Measurements from ENCODE around the gene LMBR1. TPM values are rescaled to one million over a fixed set of nuclear protein-coding genes. Genes with fewer than 3 reads are reported as not detected.

LMBR1 gene
- total and polyA plus RNA-seq, 2 donors (not counting 3 experiments of a cell fraction or from before 2014, with no cell fraction given): 14.0 to 72.9 TPM

DNA sequence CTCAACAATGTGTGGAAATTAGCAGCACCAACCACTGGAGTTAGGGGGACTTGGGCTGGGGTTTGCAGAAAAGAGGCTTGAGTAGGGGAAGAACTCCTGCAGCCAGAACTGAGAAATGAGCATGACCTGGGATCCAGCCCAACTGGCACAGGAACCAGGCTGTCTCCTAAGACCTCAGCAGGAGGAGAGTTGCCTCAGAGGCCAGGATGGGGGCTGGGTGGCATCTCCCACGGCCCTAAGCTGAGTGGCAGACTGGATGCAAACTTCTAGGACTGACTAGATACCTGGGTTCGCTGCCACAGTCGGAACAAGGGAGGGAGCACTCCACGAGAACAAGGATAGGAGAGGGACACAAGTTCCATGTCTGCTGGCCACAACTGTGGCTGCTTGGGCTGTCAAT, 189.8 kb downstream of the LMBR1 start:
- intact Hi-C loops (cut with micrococcal nuclease): no loop called here
- H3K27ac ChIP-seq (ENCODE audit: insufficient read depth, low read depth, low read length): no peak overlapping the region
- no peak overlapping the region for H2AFZ ChIP-seq (ENCODE audit: low read depth, low read length)
- BruUV-seq (replicated peaks): no TSS peak
- ChIA-PET CTCF (no interaction called here), POLR2A (no interaction called here)
- H4K20me1 ChIP-seq (replicated peaks; ENCODE audit: control insufficient read depth, extremely low read depth, insufficient read depth, low read length): no peaks in the 10 kb centered on the region
- no peaks in the 10 kb centered on the region for H3K36me3 ChIP-seq (ENCODE audit: control insufficient read depth in 2 of 2, extremely low read depth in 1 of 2, insufficient read depth in 2 of 2, low read length in 2 of 2)
- no peak for TF ChIP-seq POLR2A (IDR thresholded peaks at IDR 0.05; ENCODE audit: low read depth, low read length)
- TF ChIP-seq, protein P1, sequence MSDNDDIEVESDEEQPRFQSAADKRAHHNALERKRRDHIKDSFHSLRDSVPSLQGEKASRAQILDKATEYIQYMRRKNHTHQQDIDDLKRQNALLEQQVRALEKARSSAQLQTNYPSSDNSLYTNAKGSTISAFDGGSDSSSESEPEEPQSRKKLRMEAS (IDR thresholded peaks at IDR 0.05; ENCODE audit: insufficient read depth, insufficient read length): no peak
- no peak for TF ChIP-seq MYC (IDR thresholded peaks at IDR 0.05; ENCODE audit: low read depth, low read length)
- TF ChIP-seq POLR2AphosphoS5 (IDR thresholded peaks at IDR 0.05; ENCODE audit: insufficient read depth, low read depth, low read length): no peak
- no peak for TF ChIP-seq EZH2 (IDR thresholded peaks at IDR 0.05; ENCODE audit: borderline replicate concordance, low read depth, low read length, severe bottlenecking)
- TF ChIP-seq GATA2 (IDR thresholded peaks at IDR 0.05; ENCODE audit: insufficient read depth, insufficient read length, low read depth, low read length): no peak
- TF ChIP-seq, protein P2, sequence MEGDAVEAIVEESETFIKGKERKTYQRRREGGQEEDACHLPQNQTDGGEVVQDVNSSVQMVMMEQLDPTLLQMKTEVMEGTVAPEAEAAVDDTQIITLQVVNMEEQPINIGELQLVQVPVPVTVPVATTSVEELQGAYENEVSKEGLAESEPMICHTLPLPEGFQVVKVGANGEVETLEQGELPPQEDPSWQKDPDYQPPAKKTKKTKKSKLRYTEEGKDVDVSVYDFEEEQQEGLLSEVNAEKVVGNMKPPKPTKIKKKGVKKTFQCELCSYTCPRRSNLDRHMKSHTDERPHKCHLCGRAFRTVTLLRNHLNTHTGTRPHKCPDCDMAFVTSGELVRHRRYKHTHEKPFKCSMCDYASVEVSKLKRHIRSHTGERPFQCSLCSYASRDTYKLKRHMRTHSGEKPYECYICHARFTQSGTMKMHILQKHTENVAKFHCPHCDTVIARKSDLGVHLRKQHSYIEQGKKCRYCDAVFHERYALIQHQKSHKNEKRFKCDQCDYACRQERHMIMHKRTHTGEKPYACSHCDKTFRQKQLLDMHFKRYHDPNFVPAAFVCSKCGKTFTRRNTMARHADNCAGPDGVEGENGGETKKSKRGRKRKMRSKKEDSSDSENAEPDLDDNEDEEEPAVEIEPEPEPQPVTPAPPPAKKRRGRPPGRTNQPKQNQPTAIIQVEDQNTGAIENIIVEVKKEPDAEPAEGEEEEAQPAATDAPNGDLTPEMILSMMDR (IDR thresholded peaks at IDR 0.05; ENCODE audit: extremely low read depth in 1 of 2, insufficient read depth in 1 of 2, low read depth in 1 of 2, low read length in 2 of 2): no peak
- TF ChIP-seq JUN (IDR thresholded peaks at IDR 0.05; ENCODE audit: borderline replicate concordance, insufficient read depth, insufficient read length, low read depth): no peak
- TF ChIP-seq FOS (IDR thresholded peaks at IDR 0.05; ENCODE audit: borderline replicate concordance, insufficient read depth, low read length): no peak
- no peak for DNase-seq (ENCODE audit: low read depth, low spot score)
- FAIRE-seq: no peak
- H3K9me1 ChIP-seq (replicated peaks; ENCODE audit: control insufficient read depth, extremely low read depth, insufficient read depth, low read length): no peaks in the 10 kb centered on the region
- no peak overlapping the region for H3K4me3 ChIP-seq (replicated peaks in 1 of 3; ENCODE audit: insufficient read depth in 1 of 3, low read depth in 1 of 3, low read length in 3 of 3)
- no peaks in the 10 kb centered on the region for H3K9me3 ChIP-seq (replicated peaks; ENCODE audit: control insufficient read depth, insufficient read depth, low read length)
- H3K27me3 ChIP-seq (ENCODE audit: control insufficient read depth in 2 of 2, insufficient read depth in 2 of 2, low read length in 2 of 2): no peaks in the 10 kb centered on the region
- H3K9ac ChIP-seq (replicated peaks; ENCODE audit: extremely low read depth, insufficient read depth, low read length): no peak overlapping the region
- no peak overlapping the region for H3K4me2 ChIP-seq (ENCODE audit: insufficient read depth, low read length)
- no peaks in the 10 kb centered on the region for H3K79me2 ChIP-seq (ENCODE audit: control insufficient read depth, insufficient read depth, low read length)
- dilution Hi-C loops (cut with MboI; ENCODE audit: extremely low pct_ligation_motif_present, low sequenced_read_pairs): no loop called here
- H3K4me1 ChIP-seq (ENCODE audit: control insufficient read depth, extremely low read depth, insufficient read depth, low read length): no peaks in the 10 kb centered on the region

Measured in endothelial cell of umbilical vein (primary cell).